K562 (cell line): ENCODE measurements around the gene SLC10A4. TPM values are rescaled to one million over a fixed set of nuclear protein-coding genes. Genes with fewer than 3 reads are reported as not detected.

Source experiments
- BACH1 ChIP-seq: fragments of 200-800 bp; sonication (Bioruptor generic); IDR thresholded peaks from 2 replicates; pipeline ENCODE4 v1.6.1; 2016; ENCODE audit warnings: missing genetic modification characterization, missing compliant biosample characterization
- MAFG ChIP-seq: fragments of 450-650 bp; conservative IDR thresholded peaks from 2 replicates; pipeline ENCODE4 v1.6.1; 2016; ENCODE audit warnings: missing genetic modification characterization, missing compliant biosample characterization
- MBD2 ChIP-seq: sonication (generic); IDR thresholded peaks from 2 replicates; pipeline ENCODE4 v1.6.1; 2016; ENCODE audit warnings: low read depth, borderline replicate concordance
- MGA ChIP-seq: fragments of 450-650 bp; IDR thresholded peaks from 2 replicates; pipeline ENCODE4 v1.6.1; 2016; ENCODE audit warnings: mild to moderate bottlenecking, moderate library complexity
- NFYB ChIP-seq: IDR thresholded peaks from 2 replicates; pipeline ENCODE4 v1.6.1; 2011; ENCODE audit warnings: mild to moderate bottlenecking, moderate library complexity; ENCODE audit not compliant: insufficient read length; ENCODE audit errors: extremely low read depth
- NRF1 ChIP-seq, 2 experiments: fragments of 450-650 bp; IDR thresholded peaks in 1 of 2; conservative IDR thresholded peaks in 1 of 2; 2 replicates each; pipeline ENCODE4 v1.6.1; 2014; ENCODE audit warnings: mild to moderate bottlenecking in 2 of 2
- PHF21A ChIP-seq: fragments of 450-650 bp; IDR thresholded peaks from 2 replicates; pipeline ENCODE4 v1.6.1; 2017; ENCODE audit warnings: low read depth, borderline replicate concordance
- SP2 ChIP-seq: IDR thresholded peaks from 2 replicates; pipeline ENCODE4 v1.6.1; 2011; ENCODE audit warnings: mild to moderate bottlenecking, low read depth, low read length, moderate library complexity; ENCODE audit not compliant: poor library complexity, severe bottlenecking; ENCODE audit errors: extremely low read depth
- UBTF ChIP-seq, 2 experiments: IDR thresholded peaks; 2 replicates each; pipeline ENCODE4 v1.6.1; 2012; ENCODE audit warnings: improper control_type of control experiment in 2 of 2, low read depth in 2 of 2, low read length in 2 of 2, borderline replicate concordance in 1 of 2
- polyA plus RNA-seq, 8 experiments: library from polyadenylated mRNA; depleted of rRNA in 4 of 8; stranded (reverse) in 5 of 8; unstranded in 3 of 8; fragments of >200 nt; fragmentation: Nextera tagmentation in 2 of 8; fragmentation: Illumina TruSeq in 1 of 8; extraction: Ambion mirVana in 2 of 8; extraction: Trizol in 1 of 8; gene quantifications; 2 replicates each; pipeline versions ENCODE4 v1.2.1 to v1.2.3, GENCODE V29; 2011 to 2014; ENCODE audit warnings: inconsistent platforms in 1 of 8, missing spikeins in 1 of 8
- total RNA-seq, 7 experiments: library from RNA; depleted of rRNA in 6 of 7; stranded (reverse); fragments of >200 nt in 6 of 7; fragmentation: Illumina TruSeq in 2 of 7; extraction: Trizol in 2 of 7; gene quantifications; 2 replicates each; pipeline versions ENCODE4 v1.2.1 to v1.2.3, GENCODE V29; 2011 to 2021; ENCODE audit warnings: low replicate concordance in 1 of 7

The SLC10A4 gene
- total and polyA plus RNA-seq, 9 of the 15 experiments (the other 6 are each of a cell fraction or from before 2014, with no cell fraction given) = 2.5 to 16.9 (median 9.3) TPM

- TF ChIP-seq MAFG (peak; percentile 59), SP2 (no peak), UBTF (IDR thresholded peaks at IDR 0.05; ENCODE audit: borderline replicate concordance in 1 of 2, low read depth in 2 of 2, low read length in 2 of 2) (0 out of 4 replicates have a peak, but pooled peaks of 1 of the 2 experiments have one; percentile 27), NRF1 (conservative IDR thresholded peaks at IDR 0.05 in 1 of 2, IDR thresholded peaks at IDR 0.05 in 1 of 2) (0 out of 4 replicates have a peak, but pooled peaks of 1 of the 2 experiments have one; percentile 18), BACH1 (tag) (no peak), PHF21A (0 out of 2 replicates have a peak, but pooled peaks have one; percentile 17), NFYB (no peak), MBD2 (no peak), MGA (0 out of 2 replicates have a peak, but pooled peaks have one; percentile 29)
Measured at GRCh38 chr4:48484494-48485168, 1.5 kb downstream of the SLC10A4 start (continued).
